ENCODE measurements around the gene CACNA1I. TPM values are rescaled to one million over a fixed set of nuclear protein-coding genes. Genes with fewer than 3 reads are reported as not detected.

Gene CACNA1I
- total RNA-seq, 4 donors from 2014 or later = not detected

- intact Hi-C loops (cut with DNase I; ENCODE audit: low total_unique reads) (no loop called here), in situ Hi-C loops (cut with MboI; ENCODE audit: low sequenced_read_pairs in 4 of 4) (no loop called here)
- Histone ChIP-seq H3K27me3 (no peaks in the 10 kb centered on the region), H3K9me3 (no peaks in the 10 kb centered on the region), H3K36me3 (no peaks in the 10 kb centered on the region), H3K4me3 (no peak overlapping the region), H3K4me1 (peaks cover 0 to 3% of the 10 kb centered on the region in 2 donors), H3K27ac (no peak overlapping the region)
- ATAC-seq (no peak), DNase-seq (no peak)
- TF ChIP-seq POLR2A (IDR thresholded peaks at IDR 0.05) = no peak
- TF ChIP-seq, protein P1, sequence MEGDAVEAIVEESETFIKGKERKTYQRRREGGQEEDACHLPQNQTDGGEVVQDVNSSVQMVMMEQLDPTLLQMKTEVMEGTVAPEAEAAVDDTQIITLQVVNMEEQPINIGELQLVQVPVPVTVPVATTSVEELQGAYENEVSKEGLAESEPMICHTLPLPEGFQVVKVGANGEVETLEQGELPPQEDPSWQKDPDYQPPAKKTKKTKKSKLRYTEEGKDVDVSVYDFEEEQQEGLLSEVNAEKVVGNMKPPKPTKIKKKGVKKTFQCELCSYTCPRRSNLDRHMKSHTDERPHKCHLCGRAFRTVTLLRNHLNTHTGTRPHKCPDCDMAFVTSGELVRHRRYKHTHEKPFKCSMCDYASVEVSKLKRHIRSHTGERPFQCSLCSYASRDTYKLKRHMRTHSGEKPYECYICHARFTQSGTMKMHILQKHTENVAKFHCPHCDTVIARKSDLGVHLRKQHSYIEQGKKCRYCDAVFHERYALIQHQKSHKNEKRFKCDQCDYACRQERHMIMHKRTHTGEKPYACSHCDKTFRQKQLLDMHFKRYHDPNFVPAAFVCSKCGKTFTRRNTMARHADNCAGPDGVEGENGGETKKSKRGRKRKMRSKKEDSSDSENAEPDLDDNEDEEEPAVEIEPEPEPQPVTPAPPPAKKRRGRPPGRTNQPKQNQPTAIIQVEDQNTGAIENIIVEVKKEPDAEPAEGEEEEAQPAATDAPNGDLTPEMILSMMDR (IDR thresholded peaks at IDR 0.05 in 4 of 5, conservative IDR thresholded peaks at IDR 0.05 in 1 of 5) = no peak
Observed at GRCh38 chr22:39710380-39711150, 140.0 kb downstream of the CACNA1I start.

DNA sequence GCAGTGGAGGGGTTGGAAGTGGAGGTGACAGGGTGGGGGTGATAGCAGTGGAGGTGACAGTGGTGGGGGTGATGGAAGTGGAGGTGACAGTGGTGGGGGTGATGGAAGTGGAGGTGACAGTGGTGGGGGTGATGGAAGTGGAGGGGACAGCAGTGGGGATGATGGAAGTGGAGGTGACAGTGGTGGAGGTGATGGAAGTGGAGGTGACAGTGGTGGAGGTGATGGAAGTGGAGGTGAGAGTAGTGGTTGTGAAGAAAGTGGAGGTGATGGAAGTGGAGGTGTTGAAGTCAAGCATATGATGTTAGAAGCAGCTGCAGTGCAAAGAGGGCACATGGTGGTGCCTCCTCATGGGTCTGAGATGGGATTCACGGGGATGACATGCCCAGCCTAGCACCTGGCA, 141.5 kb downstream of the CACNA1I start:
- Histone ChIP-seq H3K4me1 (peaks cover 0 to 3% of the 10 kb centered on the region in 2 donors), H3K27ac (no peak overlapping the region), H3K36me3 (no peaks in the 10 kb centered on the region), H3K4me3 (no peak overlapping the region), H3K9me3 (no peaks in the 10 kb centered on the region), H3K27me3 (no peaks in the 10 kb centered on the region)
- no peak for ATAC-seq
- TF ChIP-seq, protein P1 (IDR thresholded peaks at IDR 0.05 in 4 of 5, conservative IDR thresholded peaks at IDR 0.05 in 1 of 5) = no peak
- no peak for TF ChIP-seq POLR2A (IDR thresholded peaks at IDR 0.05)
- in situ Hi-C loops (cut with MboI; ENCODE audit: low sequenced_read_pairs in 4 of 4) (no loop called here), intact Hi-C loops (cut with DNase I; ENCODE audit: low total_unique reads) (no loop called here)
- no peak for DNase-seq

DNA sequence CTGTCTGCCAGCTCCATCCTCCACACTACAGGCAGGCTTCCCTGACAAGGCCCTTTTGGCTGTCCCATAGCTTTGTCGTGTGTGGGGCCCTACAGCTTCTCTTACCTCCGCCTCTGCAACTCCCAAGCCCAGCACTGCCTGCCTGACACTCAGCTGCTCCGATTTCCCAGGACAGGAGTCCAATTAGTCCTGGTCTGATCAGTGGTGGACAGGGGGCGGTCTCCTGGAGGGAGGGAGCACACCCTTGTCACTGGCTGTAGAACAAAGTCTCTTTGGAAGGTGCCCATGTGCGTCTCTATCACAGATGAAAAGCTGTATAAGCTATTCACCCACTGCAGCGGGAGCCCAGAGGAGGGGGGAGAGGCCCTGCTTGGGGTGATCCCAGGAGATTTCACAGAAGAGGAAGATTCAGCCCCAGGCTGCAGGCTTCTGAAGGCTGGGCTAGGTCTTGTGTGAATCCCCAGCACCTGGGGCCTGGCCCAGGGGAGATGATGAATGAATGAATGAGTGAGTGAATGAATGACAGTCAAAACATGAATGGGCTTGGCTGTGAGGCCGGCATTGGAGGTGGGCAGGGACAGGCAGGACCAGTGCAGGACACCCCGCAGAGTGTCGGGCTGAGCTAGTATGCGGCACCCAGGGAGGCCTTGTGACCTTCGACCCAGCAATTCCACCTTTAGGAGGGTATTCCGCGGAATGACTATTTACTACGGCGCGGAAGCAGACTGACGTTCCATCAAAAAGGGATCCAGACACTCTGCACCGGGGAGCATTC, 142.4 kb downstream of the CACNA1I start:
- in situ Hi-C loops (cut with MboI; ENCODE audit: low sequenced_read_pairs in 4 of 4) = no loop called here
- no peaks in the 10 kb centered on the region for H3K9me3 ChIP-seq
- TF ChIP-seq, protein P1 (IDR thresholded peaks at IDR 0.05 in 4 of 5, conservative IDR thresholded peaks at IDR 0.05 in 1 of 5) = no peak
- TF ChIP-seq POLR2A (IDR thresholded peaks at IDR 0.05) = no peak
- no peak overlapping the region for H3K27ac ChIP-seq
- ATAC-seq = no peak
- no peaks in the 10 kb centered on the region for H3K27me3 ChIP-seq
- H3K36me3 ChIP-seq = no peaks in the 10 kb centered on the region
- peaks cover 0 to 3% of the 10 kb centered on the region in 2 donors for H3K4me1 ChIP-seq
- H3K4me3 ChIP-seq = no peak overlapping the region
- intact Hi-C loops (cut with DNase I; ENCODE audit: low total_unique reads) = no loop called here
- no peak for DNase-seq

DNA sequence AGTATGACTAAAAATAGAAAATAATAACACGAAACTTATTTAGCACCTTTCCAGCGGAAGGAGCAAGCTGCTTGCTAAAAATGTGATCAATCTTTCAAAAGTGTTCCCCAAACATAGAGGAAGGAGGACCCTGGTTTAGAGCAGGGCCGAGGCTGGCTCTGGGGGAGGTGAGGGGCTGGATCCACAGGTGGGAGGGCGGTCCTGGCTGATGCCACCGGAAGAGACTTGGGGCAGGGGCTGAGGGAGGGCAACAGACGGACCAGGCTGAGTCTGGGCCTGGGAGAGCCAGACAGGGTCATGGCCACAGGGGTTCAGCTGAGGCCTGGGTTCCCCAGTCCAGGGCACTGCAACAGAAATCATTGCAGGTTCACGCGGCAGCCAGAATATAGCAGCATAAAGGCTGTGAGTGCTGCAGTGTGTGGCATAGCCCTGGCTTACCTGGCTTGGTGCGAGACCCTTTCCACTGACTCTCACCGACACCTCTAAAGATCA, 143.3 kb downstream of the CACNA1I start:
- H3K27me3 ChIP-seq = no peaks in the 10 kb centered on the region
- in situ Hi-C loops (cut with MboI; ENCODE audit: low sequenced_read_pairs in 4 of 4) (no loop called here), intact Hi-C loops (cut with DNase I; ENCODE audit: low total_unique reads) (no loop called here)
- DNase-seq (no peak), ATAC-seq (no peak)
- H3K4me1 ChIP-seq = peaks cover 0 to 3% of the 10 kb centered on the region in 2 donors
- no peaks in the 10 kb centered on the region for H3K36me3 ChIP-seq
- H3K4me3 ChIP-seq = no peak overlapping the region
- no peaks in the 10 kb centered on the region for H3K9me3 ChIP-seq
- no peak for TF ChIP-seq POLR2A (IDR thresholded peaks at IDR 0.05)
- TF ChIP-seq, protein P1 (IDR thresholded peaks at IDR 0.05 in 4 of 5, conservative IDR thresholded peaks at IDR 0.05 in 1 of 5) = no peak
- H3K27ac ChIP-seq = no peak overlapping the region
